ENCODE measurements around the gene DNAJC3.

- TF ChIP-seq CTCF (IDR thresholded peaks at IDR 0.05) (no peak), POLR2A (IDR thresholded peaks at IDR 0.05) (no peak)
These were observed 64.9 kb downstream of the DNAJC3 start for GRCh38 chr13:95741584-95742563.

Data from lower leg skin (tissue), 3 donors.